ENCODE measurements around the gene ERCC1. TPM values are rescaled to one million over a fixed set of nuclear protein-coding genes. Genes with fewer than 3 reads are reported as not detected.
A peak's percentile ranks its signal among the peaks of the same experiment; 100 is the strongest.
"Not testable (repeated sequence)": the region's sequence is repeated elsewhere in the genome, so short reads cannot be mapped to it uniquely, and the experiment has no call there.

ERCC1 gene
- total RNA-seq, 2 experiments from 2014 or later, result 59.4 to 59.7 TPM

GRCh38 chr19:45442778-45443461 lies 19.2 kb upstream of the ERCC1 start:
- peaks cover 41% of the 10 kb centered on the region for H3K4me1 Mint-ChIP-seq (ENCODE audit: low read depth)
- intact Hi-C loops (cut with micrococcal nuclease), result no loop called here
- H3K27ac Mint-ChIP-seq, result peak overlapping the region; percentile 53
- H3K27me3 Mint-ChIP-seq, result no peaks in the 10 kb centered on the region
- H3K9me3 Mint-ChIP-seq, result no peaks in the 10 kb centered on the region
- peak; percentile 67 for DNase-seq
- peak overlapping the region; percentile 80 for H3K4me3 Mint-ChIP-seq
- H3K36me3 Mint-ChIP-seq, result no peaks in the 10 kb centered on the region
- ChIA-PET POLR2A (no interaction called here), CTCF (interaction anchor here (1.0 kb wide), 1 partner anchor 36 kb away, joined by 6 read pairs; no protein-coding TSS in a partner anchor)

GRCh38 chr19:45442408-45442777 lies 18.7 kb upstream of the ERCC1 start:
- intact Hi-C loops (cut with micrococcal nuclease), result no loop called here

GRCh38 chr19:45440873-45441654 lies 17.3 kb upstream of the ERCC1 start:
- no peaks in the 10 kb centered on the region for H3K27me3 Mint-ChIP-seq
- DNase-seq, result no peak
- H3K4me3 Mint-ChIP-seq, result no peak overlapping the region
- H3K4me1 Mint-ChIP-seq (ENCODE audit: low read depth), result peaks cover 32% of the 10 kb centered on the region
- no peaks in the 10 kb centered on the region for H3K9me3 Mint-ChIP-seq
- no peaks in the 10 kb centered on the region for H3K36me3 Mint-ChIP-seq
- peak overlapping the region; percentile 55 for H3K27ac Mint-ChIP-seq
- POLR2A ChIA-PET, result interaction anchor here (0.8 to 3.4 kb wide), 5 partner anchors 9 to 251 kb away, joined by 3 to 21 read pairs (median 8); partner anchors contain the start of genes FOSB and QPCTL
- CTCF ChIA-PET, result interaction anchor here (0.6 to 6.8 kb wide), 9 partner anchors 10 to 54 kb away, joined by 3 to 420 read pairs (median 23); partner anchors contain the start of gene FOSB
- intact Hi-C loops (cut with micrococcal nuclease), result no loop called here

More at GRCh38 chr19:45442408-45442777, 18.7 kb upstream of the ERCC1 start:
- Mint-ChIP-seq H3K4me1 (ENCODE audit: low read depth) (peaks cover 38% of the 10 kb centered on the region), H3K4me3 (peak overlapping the region; percentile 80), H3K27me3 (no peaks in the 10 kb centered on the region), H3K36me3 (no peaks in the 10 kb centered on the region), H3K9me3 (no peaks in the 10 kb centered on the region), H3K27ac (peak overlapping the region; percentile 56)
- POLR2A ChIA-PET, result no interaction called here
- CTCF ChIA-PET, result interaction anchor here (1.0 to 6.8 kb wide), 2 partner anchors 36 kb away, joined by 6 to 420 read pairs; no protein-coding TSS in a partner anchor
- DNase-seq, result no peak

GRCh38 chr19:45440259-45440638 lies 16.5 kb upstream of the ERCC1 start:
- no peak for DNase-seq
- no peaks in the 10 kb centered on the region for H3K27me3 Mint-ChIP-seq
- POLR2A ChIA-PET, result interaction anchor here (1.0 to 3.4 kb wide), 7 partner anchors 10 to 252 kb away, joined by 3 to 32 read pairs (median 8); partner anchors contain the start of genes FOSB and QPCTL
- no peaks in the 10 kb centered on the region for H3K36me3 Mint-ChIP-seq
- no peaks in the 10 kb centered on the region for H3K9me3 Mint-ChIP-seq
- H3K4me3 Mint-ChIP-seq, result peak overlapping the region; percentile 51
- peaks cover 28% of the 10 kb centered on the region for H3K4me1 Mint-ChIP-seq (ENCODE audit: low read depth)
- CTCF ChIA-PET, result interaction anchor here (0.6 to 6.8 kb wide), 38 partner anchors 9 to 359 kb away, joined by 3 to 420 read pairs (median 7); partner anchors contain the start of genes ERCC1, FOSB, PPP1R13L and QPCTL
- intact Hi-C loops (cut with micrococcal nuclease), result no loop called here
- H3K27ac Mint-ChIP-seq, result peak overlapping the region; percentile 55

- peak; percentile 87 for DNase-seq
- Mint-ChIP-seq H3K36me3 (no peaks in the 10 kb centered on the region), H3K9me3 (no peaks in the 10 kb centered on the region), H3K4me3 (peak overlapping the region; percentile 51), H3K27me3 (no peaks in the 10 kb centered on the region), H3K27ac (peak overlapping the region; percentile 55), H3K4me1 (ENCODE audit: low read depth) (peaks cover 25% of the 10 kb centered on the region)
- intact Hi-C loops (cut with micrococcal nuclease), result loop anchor here (1.0 to 2.0 kb wide), 2 partner anchors 15 to 40 kb away; no protein-coding TSS in a partner anchor
- POLR2A ChIA-PET, result interaction anchor here (1.0 to 3.4 kb wide), 8 partner anchors 10 to 203 kb away, joined by 4 to 32 read pairs (median 6); partner anchors contain the start of gene FOSB
- CTCF ChIA-PET, result interaction anchor here (0.6 to 6.8 kb wide), 49 partner anchors 9 to 423 kb away, joined by 3 to 420 read pairs (median 5); partner anchors contain the start of genes ERCC1, FOSB, PPP1R13L and QPCTL
Measured at GRCh38 chr19:45439569-45440258, 16.0 kb upstream of the ERCC1 start.

GRCh38 chr19:45439190-45439568 lies 15.5 kb upstream of the ERCC1 start:
- no peaks in the 10 kb centered on the region for H3K27me3 Mint-ChIP-seq
- H3K27ac Mint-ChIP-seq, result peak overlapping the region; percentile 18
- ChIA-PET POLR2A (interaction anchor here (1.0 to 3.4 kb wide), 8 partner anchors 11 to 204 kb away, joined by 4 to 32 read pairs (median 6); partner anchors contain the start of gene FOSB), CTCF (interaction anchor here (0.7 to 6.8 kb wide), 47 partner anchors 8 to 424 kb away, joined by 3 to 420 read pairs (median 5); partner anchors contain the start of genes ERCC1, FOSB, PPP1R13L and QPCTL)
- H3K9me3 Mint-ChIP-seq, result no peaks in the 10 kb centered on the region
- no peak overlapping the region for H3K4me3 Mint-ChIP-seq
- intact Hi-C loops (cut with micrococcal nuclease), result loop anchor here (1.0 to 2.0 kb wide), 2 partner anchors 14 to 40 kb away; no protein-coding TSS in a partner anchor
- no peak for DNase-seq
- peaks cover 21% of the 10 kb centered on the region for H3K4me1 Mint-ChIP-seq (ENCODE audit: low read depth)
- H3K36me3 Mint-ChIP-seq, result no peaks in the 10 kb centered on the region

GRCh38 chr19:45437328-45437727 lies 13.6 kb upstream of the ERCC1 start:
- ChIA-PET POLR2A (no interaction called here), CTCF (interaction anchor here (1.0 to 6.8 kb wide), 4 partner anchors 9 to 48 kb away, joined by 3 to 420 read pairs (median 47); partner anchors contain the start of gene FOSB)
- Mint-ChIP-seq H3K27ac (no peak overlapping the region), H3K4me1 (ENCODE audit: low read depth) (peaks cover 8% of the 10 kb centered on the region), H3K27me3 (no peaks in the 10 kb centered on the region), H3K9me3 (no peaks in the 10 kb centered on the region), H3K4me3 (no peak overlapping the region), H3K36me3 (no peaks in the 10 kb centered on the region)
- intact Hi-C loops (cut with micrococcal nuclease), result no loop called here
- no peak for DNase-seq

GRCh38 chr19:45432543-45432942 lies 8.8 kb upstream of the ERCC1 start:
- H3K27ac Mint-ChIP-seq; H3K9me3 Mint-ChIP-seq; POLR2A ChIA-PET; H3K4me3 Mint-ChIP-seq; H3K36me3 Mint-ChIP-seq; DNase-seq; H3K27me3 Mint-ChIP-seq; intact Hi-C loops (cut with micrococcal nuclease): not testable (repeated sequence)
- CTCF ChIA-PET, result interaction anchor here (1.5 to 3.4 kb wide), 4 partner anchors 8 to 126 kb away, joined by 3 to 27 read pairs (median 18); no protein-coding TSS in a partner anchor
- H3K4me1 Mint-ChIP-seq (ENCODE audit: low read depth), result peaks cover 11% of the 10 kb centered on the region

GRCh38 chr19:45431008-45431407 lies 7.3 kb upstream of the ERCC1 start:
- H3K27ac Mint-ChIP-seq; DNase-seq; H3K36me3 Mint-ChIP-seq; H3K9me3 Mint-ChIP-seq; intact Hi-C loops (cut with micrococcal nuclease); H3K27me3 Mint-ChIP-seq; POLR2A ChIA-PET; H3K4me3 Mint-ChIP-seq: not testable (repeated sequence)
- CTCF ChIA-PET, result interaction anchor here (1.4 to 3.4 kb wide), 5 partner anchors 9 to 64 kb away, joined by 3 to 27 read pairs (median 15); no protein-coding TSS in a partner anchor
- peaks cover 16% of the 10 kb centered on the region for H3K4me1 Mint-ChIP-seq (ENCODE audit: low read depth)

GRCh38 chr19:45429896-45430295 lies 6.2 kb upstream of the ERCC1 start:
- H3K4me3 Mint-ChIP-seq, result not testable (repeated sequence)
- intact Hi-C loops (cut with micrococcal nuclease), result loop anchor here (10.0 kb wide), 1 partner anchor 155 kb away; the partner anchor contains the start of gene OPA3

More at GRCh38 chr19:45429896-45430295, 6.2 kb upstream of the ERCC1 start:
- CTCF ChIA-PET, result interaction anchor here (0.8 to 4.2 kb wide), 4 partner anchors 10 to 65 kb away, joined by 3 to 63 read pairs (median 15); no protein-coding TSS in a partner anchor
- H3K27ac Mint-ChIP-seq, H3K36me3 Mint-ChIP-seq, DNase-seq, H3K9me3 Mint-ChIP-seq, POLR2A ChIA-PET, H3K27me3 Mint-ChIP-seq: not testable (repeated sequence)
- H3K4me1 Mint-ChIP-seq (ENCODE audit: low read depth), result peaks cover 20% of the 10 kb centered on the region

Data from activated CD4-positive, alpha-beta memory T cell treated with anti-CD3 and anti-CD28 coated beads for 36 hours (primary cell).